ENCODE measurements around the gene LINC01488.

LINC01488 gene

GRCh38 chr11:69446108-69446507, 35.4 kb upstream of the LINC01488 start:
- no peak for DNase-seq

GRCh38 chr11:69447786-69448185, 33.7 kb upstream of the LINC01488 start:
- no peak for DNase-seq

DNA sequence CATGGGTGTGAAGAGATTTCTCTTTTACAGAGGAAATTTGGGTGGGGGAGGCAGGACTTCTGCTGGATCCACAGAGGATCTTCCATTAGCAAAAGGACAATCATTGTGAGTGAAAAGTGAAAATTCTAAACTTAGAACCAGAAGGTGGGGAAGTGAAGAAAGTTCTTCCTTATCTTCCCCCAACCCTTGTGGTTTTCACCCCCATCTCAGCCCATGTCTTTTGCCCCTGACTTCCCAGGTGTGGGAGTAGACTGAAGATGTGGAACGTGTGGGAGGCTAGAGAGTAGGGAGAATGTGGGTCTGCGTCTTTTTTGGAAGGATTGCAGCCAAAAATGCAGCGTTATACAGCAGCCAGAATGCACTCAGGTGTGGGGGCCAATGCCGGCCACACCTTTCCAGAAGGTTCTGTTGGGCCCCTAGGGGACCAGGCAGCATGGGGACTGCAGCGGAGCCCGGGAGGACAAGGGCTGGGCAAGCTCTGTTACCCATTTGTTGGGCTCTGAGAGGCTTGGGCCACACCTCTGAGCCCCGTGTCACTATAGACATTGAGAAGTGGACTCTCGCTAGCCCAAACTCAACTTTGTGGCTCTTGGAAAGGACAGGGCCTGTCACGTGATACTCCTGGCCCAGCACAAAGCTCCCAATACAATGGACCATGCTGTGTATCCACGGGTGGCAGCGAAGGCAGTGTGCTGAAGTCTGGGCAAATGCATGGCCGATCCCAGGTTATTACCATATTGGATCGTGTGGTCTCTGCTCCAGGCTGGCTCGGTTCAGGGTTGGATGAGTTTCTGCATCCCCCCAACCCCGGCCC, 32.8 kb upstream of the LINC01488 start:
- no peak for DNase-seq

GRCh38 chr11:69449320-69450063, 32.0 kb upstream of the LINC01488 start:
- no peak for DNase-seq

GRCh38 chr11:69450064-69450856, 31.2 kb upstream of the LINC01488 start:
- no peak for DNase-seq

DNA sequence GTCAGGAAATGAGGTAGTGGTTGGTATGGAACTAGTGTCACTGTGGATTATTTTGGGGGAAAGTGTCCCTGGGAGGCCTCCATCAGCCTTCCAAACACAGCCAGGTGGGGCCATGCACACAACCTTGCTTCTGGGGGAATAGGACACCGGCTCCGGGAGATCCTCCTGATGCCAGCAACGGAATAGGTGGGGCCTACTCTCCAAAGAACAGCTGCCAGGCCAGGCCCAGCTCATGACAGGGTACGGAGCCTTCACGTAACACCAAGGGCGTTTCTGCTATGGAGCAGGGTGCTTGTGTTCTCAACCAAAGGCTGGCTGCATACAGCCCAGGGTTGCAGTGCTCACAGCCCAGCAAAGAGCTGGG, 30.6 kb upstream of the LINC01488 start:
- no peak for DNase-seq

- no peak for DNase-seq
Observed at GRCh38 chr11:69451289-69451688, 30.2 kb upstream of the LINC01488 start.

- DNase-seq: no peak
Observed at GRCh38 chr11:69452206-69452987, 29.1 kb upstream of the LINC01488 start.

DNA sequence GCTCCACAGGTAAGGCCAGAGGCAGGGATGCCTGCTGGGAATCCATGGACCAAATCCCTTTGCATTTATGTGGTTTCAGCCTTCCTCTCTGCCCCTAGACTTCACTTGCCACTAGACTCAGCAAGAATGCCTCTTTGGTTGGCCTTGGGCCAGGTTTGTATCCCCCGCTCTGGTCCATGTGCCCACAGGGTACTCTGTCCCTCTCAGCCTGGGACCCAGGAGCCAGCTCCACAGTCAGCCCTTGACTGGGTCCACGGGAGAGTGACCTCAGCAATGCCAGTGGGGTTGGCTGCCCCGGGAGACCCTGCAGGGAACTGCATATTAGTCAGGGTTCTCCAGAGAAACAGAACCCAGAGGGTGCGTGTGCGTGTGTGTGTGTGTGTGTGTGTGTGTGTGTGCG, 28.3 kb upstream of the LINC01488 start:
- no peak for DNase-seq

DNA sequence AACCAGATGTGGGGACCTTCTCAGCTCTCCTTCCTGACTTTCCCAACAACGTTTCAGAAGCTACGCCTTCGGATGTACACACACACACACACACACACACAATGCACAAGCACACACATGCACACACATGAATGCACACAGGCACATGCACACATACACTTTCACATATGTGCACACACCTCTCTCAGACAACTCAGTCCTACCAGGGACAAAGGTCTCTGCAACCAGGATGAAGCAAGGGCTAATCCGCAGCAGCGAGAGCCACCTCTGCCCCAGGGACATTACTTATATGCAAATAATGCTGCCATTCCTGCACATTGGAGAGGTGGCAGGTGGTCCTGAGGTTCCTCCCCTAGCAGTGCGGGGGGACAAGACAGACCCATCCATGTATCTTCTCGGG, 27.4 kb upstream of the LINC01488 start:
- no peak for DNase-seq

GRCh38 chr11:69455969-69456368, 25.5 kb upstream of the LINC01488 start:
- no peak for DNase-seq

DNA sequence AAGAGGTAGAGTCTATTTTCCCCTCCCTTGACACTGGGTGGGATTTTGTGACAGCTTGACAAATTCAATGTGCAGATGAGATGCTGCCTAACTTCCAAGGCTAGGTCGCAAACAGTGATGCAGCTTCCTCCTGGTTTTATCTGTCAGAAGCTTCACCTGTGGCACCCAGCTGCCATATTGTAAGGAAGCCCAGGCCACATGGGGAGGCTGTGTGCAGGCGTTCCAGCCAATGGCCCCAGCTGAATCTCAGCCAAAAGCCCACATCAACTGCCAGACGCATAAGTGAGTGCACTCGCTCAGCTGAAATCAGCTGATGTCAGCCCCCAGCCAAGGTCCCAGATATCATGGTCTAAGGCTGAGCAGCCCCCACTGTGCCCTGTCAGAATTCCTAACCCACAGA, 24.8 kb upstream of the LINC01488 start:
- DNase-seq: no peak

- no peak for DNase-seq
Observed at GRCh38 chr11:69459848-69460539, 21.5 kb upstream of the LINC01488 start.

DNA sequence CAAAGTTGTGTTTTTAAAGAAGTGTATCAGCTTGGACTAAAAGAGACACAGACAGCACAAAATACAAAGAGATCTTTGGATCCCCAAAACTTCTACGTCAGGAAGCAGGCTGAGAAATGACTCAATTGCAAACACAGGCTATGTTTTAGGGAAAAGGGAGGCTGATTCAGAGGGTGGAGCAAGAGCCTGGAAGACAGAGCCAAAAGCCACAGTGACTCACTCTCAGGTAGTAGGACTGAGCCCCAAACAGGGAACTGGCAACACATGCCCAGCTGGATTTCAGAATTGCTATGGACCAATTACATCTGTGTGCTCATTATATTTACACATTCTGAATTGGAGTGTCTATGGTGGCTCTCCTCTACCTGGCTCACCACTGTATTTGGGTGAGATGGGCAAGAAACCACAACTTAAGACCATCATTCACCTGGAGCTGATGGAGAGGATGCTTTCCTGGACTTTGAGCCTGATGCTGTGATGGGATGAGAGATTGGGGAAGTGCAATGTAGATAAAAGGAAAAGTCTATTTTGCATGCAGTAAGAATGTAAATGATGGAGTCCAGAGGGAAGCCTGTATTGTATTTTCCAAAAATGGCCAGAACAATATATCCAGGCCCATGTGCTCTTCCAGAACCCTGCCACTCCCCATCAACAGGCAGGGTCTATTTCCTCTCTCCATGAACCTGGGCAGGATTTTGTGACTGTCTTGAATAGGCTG, 20.8 kb upstream of the LINC01488 start:
- no peak for DNase-seq

GRCh38 chr11:69461272-69461962, 20.0 kb upstream of the LINC01488 start:
- DNase-seq: no peak

DNA sequence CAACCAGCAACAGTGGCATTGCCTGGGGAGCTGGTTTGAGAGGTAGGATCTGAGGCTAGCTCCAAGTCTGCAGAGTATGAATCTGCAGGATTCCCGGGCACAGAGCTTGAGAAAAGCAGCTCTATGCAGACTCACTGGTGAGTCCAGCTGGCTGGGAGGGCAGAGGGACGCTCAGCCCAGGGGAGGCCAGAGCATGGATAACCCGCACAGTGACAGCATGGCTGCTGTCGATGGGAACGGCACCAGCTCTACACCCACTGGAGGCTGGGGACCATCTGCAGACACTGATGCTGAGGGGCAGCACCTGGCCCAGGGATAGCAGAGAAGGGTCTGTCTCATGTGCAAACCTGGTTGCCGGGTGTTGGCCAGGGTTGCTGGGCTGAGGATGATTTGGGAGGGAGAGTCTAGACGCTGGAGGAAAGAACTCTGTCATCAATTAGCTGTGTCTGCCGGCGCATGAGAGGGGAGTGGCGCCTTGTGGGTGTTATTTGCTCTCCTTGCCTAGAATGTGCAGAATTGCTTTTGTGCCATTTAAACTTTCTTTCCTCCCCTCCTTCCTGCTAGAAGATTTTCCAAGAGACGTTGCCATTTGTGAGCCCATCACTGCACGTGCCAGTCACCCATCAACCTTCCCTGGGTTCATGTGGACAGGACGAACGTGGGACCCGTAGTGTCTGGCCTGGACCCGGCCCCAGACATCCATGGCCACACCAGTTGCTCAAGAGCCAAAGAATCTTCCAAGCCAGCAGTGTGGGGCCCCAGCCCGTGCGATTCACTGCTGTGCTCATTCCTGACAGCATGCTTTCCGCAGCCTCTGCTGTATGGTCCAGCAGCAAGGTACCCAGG, 19.1 kb upstream of the LINC01488 start:
- no peak for DNase-seq

GRCh38 chr11:69463181-69463994, 18.1 kb upstream of the LINC01488 start:
- no peak for DNase-seq

DNA sequence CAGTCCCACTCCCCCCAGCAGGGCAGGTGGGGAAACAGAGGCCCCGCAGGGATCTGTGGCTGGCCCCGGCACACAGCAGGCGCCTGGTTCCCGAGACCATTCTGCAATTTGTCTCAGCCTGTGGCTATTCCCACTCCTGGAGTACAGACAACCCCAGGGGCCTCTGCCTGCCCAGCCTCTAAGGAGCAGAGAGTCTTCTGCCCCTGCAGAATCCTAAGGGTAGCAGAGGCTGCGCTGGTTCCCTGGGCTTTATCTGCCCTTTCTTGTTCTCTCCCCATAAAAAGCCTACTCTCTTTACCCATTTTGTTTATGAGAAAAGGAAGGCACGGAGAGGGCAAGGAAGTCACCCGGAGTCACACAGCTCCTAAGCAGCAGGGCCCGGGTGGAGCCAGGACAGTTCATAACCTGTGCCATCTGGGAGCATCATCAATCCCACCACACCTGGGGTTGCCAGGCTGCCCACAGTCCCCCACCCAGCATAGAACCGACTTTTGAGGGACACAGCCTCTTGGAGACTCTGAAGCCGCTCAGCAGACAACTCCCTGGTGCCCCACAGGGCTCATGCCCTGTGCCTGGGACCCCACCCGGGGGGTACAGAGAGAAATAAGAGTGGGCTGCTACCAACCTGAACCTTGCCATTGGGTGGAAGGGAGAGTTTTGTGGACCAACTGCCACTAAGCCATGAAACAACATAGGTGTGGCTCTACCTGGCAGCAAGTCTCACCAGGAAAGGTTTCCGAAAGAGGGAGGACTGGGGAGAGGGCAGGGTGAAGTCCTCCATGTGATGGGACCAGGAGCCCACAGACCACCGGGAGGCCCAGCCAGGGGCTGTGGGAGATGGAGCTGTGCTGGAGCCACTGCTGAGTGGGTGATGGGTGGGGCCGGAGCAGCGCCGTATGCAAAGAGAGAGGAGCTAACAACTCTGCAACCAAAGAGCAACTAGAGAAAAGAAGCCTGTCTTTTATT, 17.2 kb upstream of the LINC01488 start:
- no peak for DNase-seq

Measured in SIG-M5 (cell line).